Neuronal stem cell (in vitro differentiated cells): ENCODE measurements around the gene NAV2.

Experiments used
- DNase-seq: peaks from one replicate; pipeline ENCODE4 v3.0.0-alpha.2; 2013; ENCODE audit warnings: low spot score
- H2AFZ ChIP-seq: one replicate; pipeline ENCODE4 v1.6.1; 2013; ENCODE audit warnings: mild to moderate bottlenecking, low read length, inconsistent platforms
- H2AK5ac ChIP-seq: 2 replicates; pipeline ENCODE4 v1.6.1; 2013; ENCODE audit warnings: low read depth, mild to moderate bottlenecking, inconsistent platforms, low read length, moderate library complexity, mixed read lengths
- H2BK120ac ChIP-seq: 2 replicates; pipeline ENCODE4 v1.6.1; 2013; ENCODE audit warnings: low read depth, mild to moderate bottlenecking, inconsistent platforms, low read length, moderate library complexity, mixed read lengths
- H2BK12ac ChIP-seq: one replicate; pipeline ENCODE4 v1.6.1; 2013; ENCODE audit warnings: low read length, inconsistent platforms
- H2BK15ac ChIP-seq: 2 replicates; pipeline ENCODE4 v1.6.1; 2013; ENCODE audit warnings: mild to moderate bottlenecking, low read length, inconsistent platforms, mixed read lengths
- H2BK5ac ChIP-seq: one replicate; pipeline ENCODE4 v1.6.1; 2013; ENCODE audit warnings: inconsistent platforms, mild to moderate bottlenecking, low read length, moderate library complexity
- H3K14ac ChIP-seq: one replicate; pipeline ENCODE4 v1.6.1; 2013; ENCODE audit warnings: low read length, inconsistent platforms
- H3K18ac ChIP-seq: 2 replicates; pipeline ENCODE4 v1.6.1; 2013; ENCODE audit warnings: low read length, inconsistent platforms
- H3K23ac ChIP-seq: 2 replicates; pipeline ENCODE4 v1.6.1; 2013; ENCODE audit warnings: low read depth, mild to moderate bottlenecking, mixed read lengths, low read length, inconsistent platforms; ENCODE audit not compliant: poor library complexity
- H3K27ac ChIP-seq: replicated peaks from 3 replicates; pipeline ENCODE4 v1.5.1; 2013; ENCODE audit warnings: low read length, inconsistent platforms
- H3K27me3 ChIP-seq, 3 experiments: 2 replicates each; pipeline ENCODE4 v1.6.1; 2013; ENCODE audit warnings: low read length in 3 of 3, mild to moderate bottlenecking in 2 of 3, inconsistent platforms in 1 of 3, low read depth in 1 of 3, mixed read lengths in 1 of 3, moderate library complexity in 1 of 3; ENCODE audit not compliant: control insufficient read depth in 3 of 3, insufficient read depth in 3 of 3
- H3K36me3 ChIP-seq, 2 donors: replicated peaks in 1 of 2; 2 replicates each; pipeline ENCODE4 v1.6.1; 2013; ENCODE audit warnings: low read length in 2 of 2; ENCODE audit not compliant: control insufficient read depth in 2 of 2, insufficient read depth in 2 of 2
- H3K4ac ChIP-seq: 2 replicates; pipeline ENCODE4 v1.6.1; 2013; ENCODE audit warnings: inconsistent platforms, mild to moderate bottlenecking, low read length, moderate library complexity
- H3K4me1 ChIP-seq, 2 donors: 1 replicate in 1 of 2; 2 replicates in 1 of 2; pipeline ENCODE4 v1.6.1; 2013; ENCODE audit warnings: low read length in 2 of 2, low read depth in 1 of 2; ENCODE audit not compliant: control insufficient read depth in 2 of 2, insufficient read depth in 1 of 2
- H3K4me2 ChIP-seq: one replicate; pipeline ENCODE4 v1.6.1; 2013; ENCODE audit warnings: mild to moderate bottlenecking, low read length, inconsistent platforms; ENCODE audit not compliant: insufficient read depth, poor library complexity, severe bottlenecking
- H3K4me3 ChIP-seq, 2 donors: 2 replicates each; pipeline ENCODE4 v1.5.1; 2013; ENCODE audit warnings: low read length in 2 of 2, mild to moderate bottlenecking in 2 of 2, inconsistent platforms in 1 of 2, moderate library complexity in 1 of 2
- H3K79me1 ChIP-seq: one replicate; pipeline ENCODE4 v1.6.1; 2013; ENCODE audit warnings: low read depth, mild to moderate bottlenecking, inconsistent platforms, low read length, moderate library complexity
- H3K9ac ChIP-seq: one replicate; pipeline ENCODE4 v1.6.1; 2013; ENCODE audit warnings: mild to moderate bottlenecking, low read depth, low read length, inconsistent platforms; ENCODE audit not compliant: poor library complexity
- H3K9me3 ChIP-seq, 2 donors: replicated peaks in 1 of 2; 2 replicates each; pipeline versions ENCODE3 to v1.6.1; 2013; ENCODE audit warnings: low read length in 2 of 2, mild to moderate bottlenecking in 2 of 2, inconsistent platforms in 1 of 2, low read depth in 1 of 2, mixed read lengths in 1 of 2, moderate library complexity in 1 of 2; ENCODE audit not compliant: control insufficient read depth in 2 of 2, insufficient read depth in 1 of 2
- H4K8ac ChIP-seq: one replicate; pipeline ENCODE4 v1.6.1; 2013; ENCODE audit warnings: low read depth, mild to moderate bottlenecking, inconsistent platforms, low read length, moderate library complexity
- H4K91ac ChIP-seq: one replicate; pipeline ENCODE4 v1.6.1; 2013; ENCODE audit warnings: low read length, low read depth, mild to moderate bottlenecking, inconsistent platforms; ENCODE audit not compliant: poor library complexity
- WGBS, 2 donors: extraction: QIAGEN DNeasy Blood & Tissue Kit; methylation state at CpG; one replicate each; pipeline ENCODE4 v1.1.7; 2013; ENCODE audit warnings: missing lambda C conversion rate in 2 of 2, mixed read lengths in 1 of 2; ENCODE audit not compliant: insufficient read length in 2 of 2, insufficient replicate concordance in 1 of 2; ENCODE audit errors: extremely low coverage in 2 of 2; 5-methylcytosine and 5-hydroxymethylcytosine counted together

NAV2 gene

GRCh38 chr11:19669511-19669910 lies 43.1 kb upstream of the NAV2 start:
- H3K27ac ChIP-seq: no peak overlapping the region
- H3K4ac ChIP-seq: no peak overlapping the region
- H3K4me3 ChIP-seq: no peak overlapping the region
- no CpG with 5 or more reads among the region's 1 CpG for WGBS, 2 donors
- no peak overlapping the region for H3K14ac ChIP-seq
- H2AFZ ChIP-seq: no peak overlapping the region
- no peak overlapping the region for H2BK5ac ChIP-seq
- no peak overlapping the region for H3K18ac ChIP-seq
- H3K27me3 ChIP-seq: no peaks in the 10 kb centered on the region
- H3K23ac ChIP-seq: no peak overlapping the region
- no peaks in the 10 kb centered on the region for H3K79me1 ChIP-seq
- no peak overlapping the region for H2BK12ac ChIP-seq
- H3K4me1 ChIP-seq: peaks cover 15 to 29% of the 10 kb centered on the region in 2 donors
- no peak overlapping the region for H2BK15ac ChIP-seq
- no peak for DNase-seq
- H4K91ac ChIP-seq: no peak overlapping the region
- no peak overlapping the region for H2BK120ac ChIP-seq
- H4K8ac ChIP-seq: no peak overlapping the region
- no peak overlapping the region for H2AK5ac ChIP-seq
- no peak overlapping the region for H3K4me2 ChIP-seq
- H3K9me3 ChIP-seq: no peaks in the 10 kb centered on the region
- no peaks in the 10 kb centered on the region for H3K36me3 ChIP-seq
- no peak overlapping the region for H3K9ac ChIP-seq

GRCh38 chr11:19670030-19670791 lies 42.4 kb upstream of the NAV2 start:
- Histone ChIP-seq H3K27ac (no peak overlapping the region), H3K9ac (no peak overlapping the region), H3K14ac (no peak overlapping the region), H2BK12ac (no peak overlapping the region), H3K4ac (no peak overlapping the region), H3K4me1 (peaks cover 19 to 34% of the 10 kb centered on the region in 2 donors), H4K8ac (no peak overlapping the region), H2AK5ac (no peak overlapping the region), H2AFZ (no peak overlapping the region), H2BK15ac (no peak overlapping the region), H3K79me1 (no peaks in the 10 kb centered on the region), H3K36me3 (no peaks in the 10 kb centered on the region), H3K18ac (no peak overlapping the region), H3K4me3 (no peak overlapping the region), H2BK120ac (no peak overlapping the region), H2BK5ac (no peak overlapping the region), H3K27me3 (no peaks in the 10 kb centered on the region), H3K23ac (no peak overlapping the region), H4K91ac (no peak overlapping the region), H3K9me3 (no peaks in the 10 kb centered on the region), H3K4me2 (no peak overlapping the region)
- no peak for DNase-seq
- no CpG with 5 or more reads among the region's 13 CpGs for WGBS, 2 donors

- H3K4ac ChIP-seq: no peak overlapping the region
- H3K36me3 ChIP-seq: no peaks in the 10 kb centered on the region
- no peak overlapping the region for H3K23ac ChIP-seq
- H3K4me2 ChIP-seq: no peak overlapping the region
- no peak overlapping the region for H3K14ac ChIP-seq
- peaks cover 24 to 42% of the 10 kb centered on the region in 2 donors for H3K4me1 ChIP-seq
- H3K27me3 ChIP-seq: no peaks in the 10 kb centered on the region
- no peaks in the 10 kb centered on the region for H3K9me3 ChIP-seq
- H2AFZ ChIP-seq: no peak overlapping the region
- no peak overlapping the region for H3K18ac ChIP-seq
- H4K8ac ChIP-seq: no peak overlapping the region
- H4K91ac ChIP-seq: no peak overlapping the region
- no CpG with 5 or more reads among the region's 2 CpGs for WGBS, 2 donors
- H3K79me1 ChIP-seq: no peaks in the 10 kb centered on the region
- H2BK5ac ChIP-seq: no peak overlapping the region
- H3K27ac ChIP-seq: no peak overlapping the region
- H2AK5ac ChIP-seq: no peak overlapping the region
- no peak overlapping the region for H3K9ac ChIP-seq
- no peak for DNase-seq
- no peak overlapping the region for H2BK15ac ChIP-seq
- H2BK12ac ChIP-seq: no peak overlapping the region
- no peak overlapping the region for H2BK120ac ChIP-seq
- no peak overlapping the region for H3K4me3 ChIP-seq
Measured at GRCh38 chr11:19672586-19673206, 39.9 kb upstream of the NAV2 start.

GRCh38 chr11:19673924-19674729 lies 38.5 kb upstream of the NAV2 start:
- no peak overlapping the region for H3K9ac ChIP-seq
- H2AFZ ChIP-seq: peak overlapping the region; percentile 59
- H3K4me2 ChIP-seq: no peak overlapping the region
- H4K91ac ChIP-seq: no peak overlapping the region
- no peak overlapping the region for H2BK5ac ChIP-seq
- H2BK120ac ChIP-seq: no peak overlapping the region
- no peak overlapping the region for H3K14ac ChIP-seq
- no peaks in the 10 kb centered on the region for H3K9me3 ChIP-seq
- peaks cover 26 to 42% of the 10 kb centered on the region in 2 donors for H3K4me1 ChIP-seq
- DNase-seq: peak; percentile 37
- H3K79me1 ChIP-seq: no peaks in the 10 kb centered on the region
- no peak overlapping the region for H3K27ac ChIP-seq
- no CpG with 5 or more reads among the region's 14 CpGs for WGBS, 2 donors
- no peaks in the 10 kb centered on the region for H3K27me3 ChIP-seq
- no peak overlapping the region for H2AK5ac ChIP-seq
- H3K4ac ChIP-seq: no peak overlapping the region
- no peak overlapping the region for H3K23ac ChIP-seq
- H4K8ac ChIP-seq: no peak overlapping the region
- H3K36me3 ChIP-seq: no peaks in the 10 kb centered on the region
- no peak overlapping the region for H2BK15ac ChIP-seq
- no peak overlapping the region for H3K18ac ChIP-seq
- no peak overlapping the region for H3K4me3 ChIP-seq
- no peak overlapping the region for H2BK12ac ChIP-seq
